Measurements from ENCODE around the gene OR56A4.

GRCh38 chr11:5986885-5987284 is 19.9 kb downstream of the OR56A4 start, which contains the start of gene OR52L1:
- no peak for TF ChIP-seq POLR2A (IDR thresholded peaks at IDR 0.05; ENCODE audit: low read length)
- no peak for TF ChIP-seq GATA1 (IDR thresholded peaks at IDR 0.05; ENCODE audit: low read depth, low read length)
